ENCODE data around the gene MYH14. TPM values are rescaled to one million over a fixed set of nuclear protein-coding genes. Genes with fewer than 3 reads are reported as not detected.

MYH14 gene
- total RNA-seq, 2 donors from 2014 or later = 2.6 to 11.1 TPM

DNA sequence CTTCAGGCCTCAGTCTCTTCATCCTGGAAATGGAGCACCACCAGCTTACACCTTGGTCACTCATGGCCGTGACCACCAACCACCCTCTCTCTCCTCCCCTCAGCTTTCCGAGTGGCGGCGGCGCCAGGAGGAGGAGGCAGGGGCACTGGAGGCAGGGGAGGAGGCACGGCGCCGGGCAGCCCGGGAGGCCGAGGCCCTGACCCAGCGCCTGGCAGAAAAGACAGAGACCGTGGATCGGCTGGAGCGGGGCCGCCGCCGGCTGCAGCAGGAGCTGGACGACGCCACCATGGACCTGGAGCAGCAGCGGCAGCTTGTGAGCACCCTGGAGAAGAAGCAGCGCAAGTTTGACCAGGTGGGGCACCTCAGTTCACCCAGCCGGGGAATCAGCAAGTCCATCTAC, 78.1 kb downstream of the MYH14 start:
- no peak for ATAC-seq (ENCODE audit: insufficient number of reproducible peaks, low FRiP score, low read depth)
- no peak for DNase-seq (ENCODE audit: low spot score)
- H3K36me3 ChIP-seq = peaks cover 11% of the 10 kb centered on the region
- H3K4me1 ChIP-seq (ENCODE audit: control insufficient read depth in 1 of 2, low read depth in 2 of 2) = no peaks in the 10 kb centered on the region
- peaks cover 13% of the 10 kb centered on the region for H3K9me3 ChIP-seq
- H3K27me3 ChIP-seq (replicated peaks; ENCODE audit: insufficient read depth) = no peaks in the 10 kb centered on the region
- H3K27ac ChIP-seq = no peak overlapping the region
- TF ChIP-seq, protein P1, sequence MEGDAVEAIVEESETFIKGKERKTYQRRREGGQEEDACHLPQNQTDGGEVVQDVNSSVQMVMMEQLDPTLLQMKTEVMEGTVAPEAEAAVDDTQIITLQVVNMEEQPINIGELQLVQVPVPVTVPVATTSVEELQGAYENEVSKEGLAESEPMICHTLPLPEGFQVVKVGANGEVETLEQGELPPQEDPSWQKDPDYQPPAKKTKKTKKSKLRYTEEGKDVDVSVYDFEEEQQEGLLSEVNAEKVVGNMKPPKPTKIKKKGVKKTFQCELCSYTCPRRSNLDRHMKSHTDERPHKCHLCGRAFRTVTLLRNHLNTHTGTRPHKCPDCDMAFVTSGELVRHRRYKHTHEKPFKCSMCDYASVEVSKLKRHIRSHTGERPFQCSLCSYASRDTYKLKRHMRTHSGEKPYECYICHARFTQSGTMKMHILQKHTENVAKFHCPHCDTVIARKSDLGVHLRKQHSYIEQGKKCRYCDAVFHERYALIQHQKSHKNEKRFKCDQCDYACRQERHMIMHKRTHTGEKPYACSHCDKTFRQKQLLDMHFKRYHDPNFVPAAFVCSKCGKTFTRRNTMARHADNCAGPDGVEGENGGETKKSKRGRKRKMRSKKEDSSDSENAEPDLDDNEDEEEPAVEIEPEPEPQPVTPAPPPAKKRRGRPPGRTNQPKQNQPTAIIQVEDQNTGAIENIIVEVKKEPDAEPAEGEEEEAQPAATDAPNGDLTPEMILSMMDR (IDR thresholded peaks at IDR 0.05) = no peak
- no peak overlapping the region for H3K4me3 ChIP-seq

DNA sequence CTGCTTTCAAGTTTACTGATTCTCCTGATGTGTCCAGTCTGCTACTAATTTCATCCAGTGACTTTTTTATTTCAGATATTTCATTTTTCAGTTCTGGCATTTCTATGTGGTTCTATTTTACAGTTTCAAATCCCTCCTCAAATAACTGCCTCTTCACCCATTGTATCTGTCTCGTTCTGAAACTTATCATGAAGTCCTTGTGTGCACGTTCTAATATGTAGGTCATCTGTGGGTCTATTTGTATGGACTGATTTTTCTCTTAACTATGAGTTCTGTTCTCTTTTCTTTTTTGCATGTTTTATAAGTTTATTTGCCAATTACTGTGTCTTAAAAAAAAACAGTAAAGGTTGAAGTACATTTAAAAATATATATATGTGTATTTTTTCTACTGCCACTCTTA, 82.4 kb downstream of the MYH14 start:
- Histone ChIP-seq H3K27ac (no peak overlapping the region), H3K27me3 (replicated peaks; ENCODE audit: insufficient read depth) (no peaks in the 10 kb centered on the region), H3K36me3 (peaks cover 17% of the 10 kb centered on the region), H3K4me3 (no peak overlapping the region), H3K9me3 (peaks cover 18% of the 10 kb centered on the region), H3K4me1 (ENCODE audit: control insufficient read depth in 1 of 2, low read depth in 2 of 2) (no peaks in the 10 kb centered on the region)
- TF ChIP-seq, protein P1 (IDR thresholded peaks at IDR 0.05) = no peak
- DNase-seq (ENCODE audit: low spot score) (no peak), ATAC-seq (ENCODE audit: insufficient number of reproducible peaks, low FRiP score, low read depth) (no peak)

DNA sequence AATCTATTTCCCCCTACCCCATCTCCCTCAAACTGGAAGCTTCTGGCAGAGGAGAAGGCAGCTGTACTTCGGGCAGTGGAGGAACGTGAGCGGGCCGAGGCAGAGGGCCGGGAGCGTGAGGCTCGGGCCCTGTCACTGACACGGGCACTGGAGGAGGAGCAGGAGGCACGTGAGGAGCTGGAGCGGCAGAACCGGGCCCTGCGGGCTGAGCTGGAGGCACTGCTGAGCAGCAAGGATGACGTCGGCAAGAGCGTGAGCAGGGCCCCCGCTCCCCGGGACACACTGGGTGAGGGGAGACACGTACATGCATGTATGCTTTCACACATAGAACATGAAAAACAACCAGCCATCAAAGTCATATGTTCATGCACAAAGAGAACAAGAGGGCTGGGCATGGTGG, 83.0 kb downstream of the MYH14 start:
- Histone ChIP-seq H3K9me3 (peaks cover 18% of the 10 kb centered on the region), H3K27me3 (replicated peaks; ENCODE audit: insufficient read depth) (no peaks in the 10 kb centered on the region), H3K27ac (no peak overlapping the region), H3K4me3 (no peak overlapping the region), H3K36me3 (peaks cover 17% of the 10 kb centered on the region), H3K4me1 (ENCODE audit: control insufficient read depth in 1 of 2, low read depth in 2 of 2) (no peaks in the 10 kb centered on the region)
- ATAC-seq (ENCODE audit: insufficient number of reproducible peaks, low FRiP score, low read depth) (no peak), DNase-seq (ENCODE audit: low spot score) (no peak)
- TF ChIP-seq, protein P1 (IDR thresholded peaks at IDR 0.05) = no peak

DNA sequence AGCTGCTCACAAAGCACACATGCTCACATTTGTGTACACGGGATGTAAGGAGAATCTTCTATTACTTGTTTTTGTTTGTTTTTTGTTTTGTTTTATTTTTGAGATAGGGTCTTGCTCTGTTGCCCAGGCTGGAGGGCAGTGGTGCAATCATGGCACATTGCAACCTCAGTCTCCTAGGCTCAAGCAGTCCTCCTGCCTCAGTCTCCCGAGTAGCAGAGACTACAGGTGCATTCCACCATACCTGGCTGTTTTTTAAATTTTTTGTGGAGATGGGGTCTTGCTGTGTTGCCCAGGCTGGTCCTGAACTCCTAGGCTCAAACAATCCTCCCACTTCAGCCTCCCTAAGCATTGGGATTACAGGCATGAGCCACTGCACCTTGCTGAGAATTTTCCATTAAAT, 83.9 kb downstream of the MYH14 start:
- no peaks in the 10 kb centered on the region for H3K4me1 ChIP-seq (ENCODE audit: control insufficient read depth in 1 of 2, low read depth in 2 of 2)
- H3K4me3 ChIP-seq = no peak overlapping the region
- TF ChIP-seq, protein P1 (IDR thresholded peaks at IDR 0.05) = no peak
- peaks cover 18% of the 10 kb centered on the region for H3K9me3 ChIP-seq
- ATAC-seq (ENCODE audit: insufficient number of reproducible peaks, low FRiP score, low read depth) (no peak), DNase-seq (ENCODE audit: low spot score) (no peak)
- peaks cover 17% of the 10 kb centered on the region for H3K36me3 ChIP-seq
- no peak overlapping the region for H3K27ac ChIP-seq
- no peaks in the 10 kb centered on the region for H3K27me3 ChIP-seq (replicated peaks; ENCODE audit: insufficient read depth)

DNA sequence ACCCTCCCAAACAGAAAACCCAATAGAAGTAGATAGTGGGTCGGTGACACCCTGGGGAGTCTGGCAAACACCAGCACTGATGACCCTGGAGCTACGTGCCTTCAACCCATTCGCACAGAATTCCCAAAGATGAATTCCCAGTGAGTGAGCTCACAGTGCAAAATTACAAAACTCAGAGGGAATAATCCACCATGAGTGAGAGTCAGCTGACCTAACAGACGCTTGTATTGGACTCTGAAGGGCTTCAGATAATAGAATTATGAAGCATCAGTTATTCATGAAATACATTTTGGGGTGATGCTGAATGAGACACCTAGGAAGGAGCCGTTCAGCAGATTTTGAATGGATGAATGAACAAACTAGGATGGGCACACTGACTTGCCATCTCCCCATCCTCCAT, 85.5 kb downstream of the MYH14 start:
- H3K4me1 ChIP-seq (ENCODE audit: control insufficient read depth in 1 of 2, low read depth in 2 of 2) = no peaks in the 10 kb centered on the region
- DNase-seq (ENCODE audit: low spot score) = no peak
- H3K36me3 ChIP-seq = peaks cover 17% of the 10 kb centered on the region
- H3K4me3 ChIP-seq = no peak overlapping the region
- TF ChIP-seq, protein P1 (IDR thresholded peaks at IDR 0.05) = no peak
- H3K27ac ChIP-seq = no peak overlapping the region
- no peak for ATAC-seq (ENCODE audit: insufficient number of reproducible peaks, low FRiP score, low read depth)
- H3K27me3 ChIP-seq (replicated peaks; ENCODE audit: insufficient read depth) = no peaks in the 10 kb centered on the region
- peaks cover 18% of the 10 kb centered on the region for H3K9me3 ChIP-seq
